NCI-H2029 treated with DMSO at 0.1 percent for 48 hours (cell line): ENCODE measurements around the gene DOCK10.

Experiments
- DNase-seq: peaks from one replicate; lab custom pipeline; 2025; lab: John Stamatoyannopoulos, UW

DOCK10 gene

GRCh38 chr2:225011585-225011984, 30.7 kb downstream of the DOCK10 start:
- DNase-seq: no peak

- DNase-seq: no peak
Measured at GRCh38 chr2:225010804-225011203, 31.5 kb downstream of the DOCK10 start.

- no peak for DNase-seq
Measured at GRCh38 chr2:225009768-225010167, 32.5 kb downstream of the DOCK10 start.

- no peak for DNase-seq
Measured at GRCh38 chr2:225008935-225009334, 33.3 kb downstream of the DOCK10 start.

- no peak for DNase-seq
Measured at GRCh38 chr2:225008179-225008856, 34.0 kb downstream of the DOCK10 start.

- DNase-seq: no peak
Measured at GRCh38 chr2:225006730-225007129, 35.5 kb downstream of the DOCK10 start.

GRCh38 chr2:225004597-225004996, 37.7 kb downstream of the DOCK10 start:
- no peak for DNase-seq

- no peak for DNase-seq
Measured at GRCh38 chr2:225002656-225003045, 39.6 kb downstream of the DOCK10 start.

GRCh38 chr2:225002039-225002655, 40.1 kb downstream of the DOCK10 start:
- DNase-seq: peak; percentile 38

GRCh38 chr2:224999754-225000153, 42.5 kb downstream of the DOCK10 start:
- no peak for DNase-seq

GRCh38 chr2:224999321-224999720, 42.9 kb downstream of the DOCK10 start:
- DNase-seq: no peak

- no peak for DNase-seq
Measured at GRCh38 chr2:224997802-224998201, 44.5 kb downstream of the DOCK10 start.

GRCh38 chr2:224995419-224995818, 46.8 kb downstream of the DOCK10 start:
- no peak for DNase-seq

- DNase-seq: no peak
Measured at GRCh38 chr2:224994242-224994823, 47.9 kb downstream of the DOCK10 start.

- DNase-seq: no peak
Measured at GRCh38 chr2:224990710-224991109, 51.6 kb downstream of the DOCK10 start.

- DNase-seq: no peak
Measured at GRCh38 chr2:224987733-224988132, 54.5 kb downstream of the DOCK10 start.

- DNase-seq: no peak
Measured at GRCh38 chr2:224986477-224986876, 55.8 kb downstream of the DOCK10 start.

- no peak for DNase-seq
Measured at GRCh38 chr2:224984637-224985036, 57.6 kb downstream of the DOCK10 start.

- no peak for DNase-seq
Measured at GRCh38 chr2:224983712-224984554, 58.3 kb downstream of the DOCK10 start.

- no peak for DNase-seq
Measured at GRCh38 chr2:224982910-224983711, 59.2 kb downstream of the DOCK10 start.

GRCh38 chr2:224982226-224982625, 60.0 kb downstream of the DOCK10 start:
- DNase-seq: no peak
